Measurements from ENCODE around the gene JADE1.

JADE1 gene

GRCh38 chr4:128810871-128811570, 1.5 kb downstream of the JADE1 start:
- peak; percentile 77 for DNase-seq

DNA sequence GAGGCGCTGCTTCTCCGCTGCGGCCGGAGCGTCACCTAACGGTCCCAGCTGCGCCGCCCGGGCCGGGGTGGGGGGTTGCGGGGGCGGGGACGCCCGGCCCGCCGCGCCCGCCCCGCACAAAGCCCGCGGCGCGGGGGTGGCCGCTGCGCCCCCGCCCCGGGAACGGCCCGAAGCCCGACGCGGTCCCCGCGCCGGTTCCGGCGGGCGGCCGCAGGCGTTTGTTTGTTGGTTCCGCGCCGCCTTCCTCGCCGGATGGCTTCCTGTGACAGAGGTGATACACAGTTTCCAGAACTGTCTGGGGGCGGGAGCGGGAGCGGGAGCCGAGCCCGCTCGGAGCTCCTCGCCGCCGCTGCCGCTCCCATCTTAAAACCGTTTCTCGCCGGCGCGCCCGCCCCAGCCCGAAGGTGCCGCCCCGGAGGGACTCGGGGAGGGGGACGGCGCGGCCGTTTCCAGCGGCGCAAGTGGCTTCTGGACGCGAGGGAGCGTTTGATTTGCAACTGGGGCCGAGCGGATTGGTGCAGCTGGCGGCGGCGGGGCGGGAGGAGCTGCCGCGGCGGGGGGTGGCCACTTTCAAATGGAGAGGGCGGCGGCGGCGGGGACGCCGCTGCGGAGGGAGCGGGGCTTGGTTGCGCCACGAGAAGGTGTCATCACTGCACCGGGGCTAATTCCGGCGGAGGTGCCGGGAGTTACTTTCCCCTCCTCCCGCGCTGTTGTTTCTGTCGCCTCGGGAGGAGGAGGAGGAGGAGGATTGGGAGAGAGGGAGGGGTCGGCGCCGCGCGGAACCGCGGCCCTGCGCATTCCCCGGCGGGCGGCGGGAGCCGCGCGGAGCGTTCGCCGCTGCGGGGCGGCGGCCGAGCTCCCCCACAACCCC, 2.3 kb downstream of the JADE1 start:
- DNase-seq = peak; percentile 73

GRCh38 chr4:128812442-128813235, 3.1 kb downstream of the JADE1 start:
- DNase-seq = peak; percentile 26

GRCh38 chr4:128813965-128814364, 4.5 kb downstream of the JADE1 start:
- no peak for DNase-seq

GRCh38 chr4:128818442-128818841, 8.9 kb downstream of the JADE1 start:
- DNase-seq = no peak

DNA sequence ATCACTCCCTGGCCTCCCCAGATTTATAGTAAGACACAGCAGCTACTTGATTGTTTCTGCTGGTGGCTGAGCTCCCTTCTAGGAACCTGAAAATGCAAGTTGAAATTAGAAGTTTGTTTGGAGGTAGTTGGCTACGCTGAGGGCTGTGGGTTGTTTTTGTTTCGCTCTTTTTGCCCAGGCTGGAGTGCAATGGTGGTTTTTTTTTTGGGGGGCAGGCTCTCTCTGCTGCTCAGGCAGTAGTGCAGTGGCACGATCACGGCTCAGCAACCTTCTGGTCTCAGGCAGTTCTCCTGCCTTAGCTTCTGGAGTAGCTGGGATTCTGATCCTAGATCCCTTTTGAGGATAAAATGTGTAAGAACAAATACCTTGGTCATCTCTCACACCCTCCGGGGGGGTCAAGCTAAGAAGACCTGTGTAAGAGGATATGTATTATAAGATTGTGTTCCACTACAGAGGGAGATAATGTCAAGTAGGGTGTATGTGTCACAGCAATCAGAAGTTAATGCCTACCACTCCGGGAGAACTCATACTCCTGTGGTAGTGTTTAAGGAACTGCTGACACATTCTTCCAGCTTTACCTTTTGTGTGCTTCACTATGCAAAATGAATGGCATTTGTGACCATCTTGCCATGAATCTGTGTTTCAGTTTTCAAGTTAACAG, 9.7 kb downstream of the JADE1 start:
- no peak for DNase-seq

DNA sequence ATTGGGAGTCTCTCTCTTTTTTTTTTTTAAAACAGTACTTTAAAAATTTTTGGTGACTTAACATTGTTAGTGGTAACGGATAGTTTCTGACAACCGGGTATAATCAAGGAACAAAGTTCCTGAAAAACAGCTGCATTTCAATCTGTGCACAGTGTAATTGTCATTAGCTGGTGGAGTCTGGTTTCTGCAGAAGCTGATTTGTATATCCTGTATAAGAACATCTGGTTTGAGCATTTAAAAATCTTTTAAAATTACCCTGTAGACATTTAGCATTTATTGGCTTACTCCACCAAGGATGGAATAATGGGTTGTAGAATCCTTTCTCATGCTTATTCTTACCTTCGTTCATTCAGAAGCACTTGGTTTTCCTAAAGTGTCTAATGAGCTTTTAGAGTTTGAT, 11.2 kb downstream of the JADE1 start:
- DNase-seq = no peak

- DNase-seq = no peak
Observed at GRCh38 chr4:128821151-128821550, 11.7 kb downstream of the JADE1 start.

- no peak for DNase-seq
Observed at GRCh38 chr4:128823025-128823661, 13.6 kb downstream of the JADE1 start.

- DNase-seq = no peak
Observed at GRCh38 chr4:128825226-128825625, 15.7 kb downstream of the JADE1 start.

GRCh38 chr4:128827296-128827695, 17.8 kb downstream of the JADE1 start:
- DNase-seq = no peak

DNA sequence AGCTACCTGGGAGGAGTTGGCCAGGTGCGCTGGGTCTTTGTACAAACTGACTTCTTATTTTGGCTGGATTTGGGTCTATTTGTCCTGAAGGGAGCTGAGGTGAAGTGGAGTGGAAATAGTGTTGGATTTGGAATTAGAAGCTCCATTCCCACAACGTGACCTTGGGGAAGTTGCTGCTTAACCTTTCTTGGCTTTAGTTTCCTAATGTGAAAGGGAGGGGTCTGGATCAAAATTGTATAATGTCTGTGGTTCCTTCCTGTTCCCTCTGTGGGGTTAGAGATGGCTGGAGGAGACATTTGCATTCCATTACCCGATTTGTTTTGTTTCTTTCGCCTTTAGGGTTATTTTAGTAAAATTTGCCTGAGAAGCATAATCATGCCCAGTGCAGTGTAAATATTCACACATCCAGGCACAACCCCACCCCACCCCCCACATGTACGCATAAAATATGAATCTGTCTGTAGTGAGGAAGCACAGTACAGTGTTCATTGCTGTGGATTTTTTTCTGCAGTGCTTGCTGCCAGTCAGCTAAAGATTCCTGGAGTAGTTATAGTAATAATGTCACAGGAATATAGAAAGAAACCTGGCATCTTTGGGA, 21.5 kb downstream of the JADE1 start:
- no peak for DNase-seq

- DNase-seq = no peak
Observed at GRCh38 chr4:128831531-128832242, 22.2 kb downstream of the JADE1 start.

DNA sequence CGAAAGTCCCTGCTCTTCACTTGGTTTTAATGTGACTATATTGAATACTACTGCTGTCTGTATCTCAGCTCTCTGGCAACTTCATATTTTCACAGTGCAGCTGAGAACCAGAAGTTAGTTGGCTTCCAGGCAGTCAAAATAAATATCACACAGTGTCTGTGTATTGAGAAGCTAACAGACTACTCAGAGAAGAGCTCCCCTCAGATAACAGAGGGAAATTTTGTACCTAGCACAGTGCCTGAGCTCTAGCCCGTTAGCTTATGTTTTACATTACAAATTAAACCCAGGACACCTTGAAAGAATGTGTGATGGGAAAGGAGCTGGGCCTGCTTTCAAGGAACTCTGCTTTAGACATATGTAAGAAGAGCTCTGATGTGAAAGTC, 22.7 kb downstream of the JADE1 start:
- DNase-seq = no peak

GRCh38 chr4:128835498-128836222, 26.2 kb downstream of the JADE1 start:
- no peak for DNase-seq

DNA sequence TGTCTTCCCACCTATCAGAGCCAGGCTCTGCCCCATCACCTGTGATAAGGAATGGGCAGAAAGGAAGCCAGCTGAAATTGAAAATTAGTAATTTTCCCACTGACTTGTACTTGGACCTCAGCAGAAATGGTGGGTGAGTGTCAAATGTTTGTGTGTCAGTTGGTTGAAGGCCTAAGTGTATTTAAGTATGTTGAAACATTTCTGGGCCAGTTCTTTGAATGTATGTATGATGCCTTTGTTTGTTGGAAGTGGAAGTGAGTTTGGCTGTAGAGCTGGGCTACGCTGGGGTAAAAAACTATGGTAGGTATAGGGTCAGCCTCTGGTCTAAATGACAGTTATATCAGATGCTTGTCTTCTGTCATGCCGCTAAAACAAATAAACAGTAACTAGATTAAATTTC, 27.7 kb downstream of the JADE1 start:
- DNase-seq = no peak

DNA sequence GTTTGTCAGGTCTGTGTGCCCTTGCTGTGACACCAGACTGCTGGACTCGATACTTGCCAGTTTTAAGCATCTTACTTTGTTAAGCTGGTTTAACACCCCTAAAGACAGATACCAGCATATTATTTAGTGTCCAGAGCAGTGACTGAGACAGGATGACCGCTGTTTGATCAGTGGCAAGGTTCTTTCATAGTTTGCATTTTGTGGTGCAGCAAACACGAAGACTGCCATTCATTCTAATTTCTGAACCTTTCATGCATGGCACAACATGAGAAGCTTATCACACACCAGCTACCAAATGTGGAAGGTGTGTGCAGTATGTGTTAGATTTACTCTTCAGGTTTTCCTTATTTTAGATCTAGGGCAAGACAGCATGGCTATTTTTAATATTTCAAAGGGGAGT, 28.2 kb downstream of the JADE1 start:
- DNase-seq = no peak

GRCh38 chr4:128840711-128841318, 31.3 kb downstream of the JADE1 start:
- DNase-seq = no peak

- no peak for DNase-seq
Observed at GRCh38 chr4:128841402-128841801, 31.9 kb downstream of the JADE1 start.

DNA sequence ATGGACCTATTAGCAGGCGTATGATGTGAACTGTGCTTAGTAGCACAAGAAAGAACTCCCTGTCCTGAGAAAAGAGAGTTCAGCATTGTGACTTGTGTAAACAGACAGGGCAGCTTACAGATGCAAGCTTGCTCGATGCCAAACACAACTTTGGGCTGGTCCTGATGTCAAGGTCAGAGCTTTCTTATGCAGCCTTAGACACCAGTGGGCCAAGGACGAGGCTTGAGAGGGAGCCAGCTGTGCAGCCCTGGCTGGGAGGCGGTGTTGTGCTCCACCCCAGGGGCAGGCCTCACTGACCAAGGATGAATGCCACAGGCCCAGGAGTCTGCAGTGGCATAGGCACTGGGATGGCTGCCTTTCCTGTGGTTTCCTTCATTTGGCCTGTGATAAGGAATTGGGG, 35.4 kb downstream of the JADE1 start:
- no peak for DNase-seq
